CD4-positive, alpha-beta T cell treated with Interleukin-10 for 1 hour (primary cell): Measurements from ENCODE around the gene UNC80.

ENCODE experiments used
- DNase-seq: peaks from one replicate; pipeline ENCODE4 v3.0.0-alpha.2; 2020

The UNC80 gene

GRCh38 chr2:209817844-209818271 lies 46.2 kb downstream of the UNC80 start:
- no peak for DNase-seq

DNA sequence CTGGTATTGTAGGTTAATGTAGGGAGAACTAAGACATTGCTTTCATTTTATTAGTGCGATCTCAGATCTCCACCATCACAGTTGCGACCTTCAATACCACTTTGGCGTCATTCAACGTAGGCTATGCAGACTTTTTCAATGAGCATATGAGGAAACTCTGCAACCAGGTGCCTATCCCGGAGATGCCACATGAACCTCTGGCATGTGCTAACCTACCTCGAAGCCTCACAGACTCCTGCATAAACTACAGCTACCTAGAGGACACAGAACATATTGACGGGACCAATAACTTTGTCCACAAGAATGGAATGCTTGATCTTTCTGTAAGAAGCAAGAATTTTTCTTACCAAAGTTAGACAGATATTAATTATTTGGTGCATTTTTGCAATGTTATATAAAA lies 47.3 kb downstream of the UNC80 start:
- no peak for DNase-seq

DNA sequence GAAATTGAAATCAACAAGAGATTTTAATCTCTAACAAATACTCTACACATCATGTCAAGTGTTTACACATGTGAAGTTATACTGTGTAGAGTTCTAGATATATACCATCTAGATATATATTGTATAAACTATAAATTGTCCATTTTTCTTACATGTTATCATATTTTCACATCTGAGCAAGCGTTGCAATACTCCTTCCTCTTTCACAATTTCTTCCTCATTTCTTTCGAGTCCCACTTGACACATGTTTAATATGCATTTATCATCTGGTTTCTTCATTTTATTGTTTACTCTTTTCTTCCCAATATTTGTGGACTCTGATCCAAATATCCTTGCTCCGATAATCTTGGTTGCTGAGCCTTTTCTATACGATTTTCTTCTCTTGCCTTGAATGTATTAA lies 50.2 kb downstream of the UNC80 start:
- DNase-seq: no peak

- no peak for DNase-seq
Measured at GRCh38 chr2:209823484-209823883, 51.9 kb downstream of the UNC80 start.

DNA sequence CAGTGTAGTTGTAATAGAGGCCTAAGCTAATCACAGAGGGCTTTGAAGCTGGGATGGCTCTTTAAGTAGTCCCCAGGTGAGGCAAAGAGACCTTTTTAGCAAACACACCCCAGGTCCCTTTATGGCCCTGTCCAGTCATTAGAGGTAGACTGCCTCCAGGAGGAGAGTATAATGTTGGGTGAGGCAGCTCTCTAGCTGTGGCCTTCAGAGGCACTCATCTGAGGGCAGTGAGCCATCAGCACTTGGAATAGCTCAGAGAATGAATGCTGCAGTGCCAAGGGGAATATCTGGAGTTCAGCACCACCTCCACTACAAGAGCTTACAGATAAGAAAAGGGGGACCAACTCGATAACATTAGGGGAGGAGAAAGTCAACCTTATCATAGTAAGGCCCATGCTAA lies 52.8 kb downstream of the UNC80 start:
- DNase-seq: no peak

GRCh38 chr2:209830722-209831465 lies 59.3 kb downstream of the UNC80 start:
- no peak for DNase-seq

DNA sequence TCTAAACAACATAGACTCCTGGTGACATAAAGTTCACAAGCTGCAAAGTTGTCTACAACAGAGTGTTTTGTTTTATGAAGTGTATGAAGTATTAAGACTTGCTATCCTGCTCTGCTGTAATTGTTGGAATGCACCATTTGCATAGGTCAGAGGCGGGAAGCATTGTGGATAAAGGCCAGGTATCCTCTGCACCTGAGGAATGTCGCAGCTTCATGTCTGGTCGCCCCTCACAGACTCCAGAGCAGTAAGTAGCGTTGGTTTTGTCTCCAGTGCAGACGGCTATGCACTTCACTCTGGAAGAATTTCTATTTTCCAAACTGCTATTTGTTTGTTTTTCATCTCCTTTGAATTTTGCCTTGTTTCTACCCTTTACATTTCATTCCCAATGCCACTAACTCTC lies 63.1 kb downstream of the UNC80 start:
- DNase-seq: no peak

- DNase-seq: no peak
Measured at GRCh38 chr2:209840434-209840833, 68.8 kb downstream of the UNC80 start.

DNA sequence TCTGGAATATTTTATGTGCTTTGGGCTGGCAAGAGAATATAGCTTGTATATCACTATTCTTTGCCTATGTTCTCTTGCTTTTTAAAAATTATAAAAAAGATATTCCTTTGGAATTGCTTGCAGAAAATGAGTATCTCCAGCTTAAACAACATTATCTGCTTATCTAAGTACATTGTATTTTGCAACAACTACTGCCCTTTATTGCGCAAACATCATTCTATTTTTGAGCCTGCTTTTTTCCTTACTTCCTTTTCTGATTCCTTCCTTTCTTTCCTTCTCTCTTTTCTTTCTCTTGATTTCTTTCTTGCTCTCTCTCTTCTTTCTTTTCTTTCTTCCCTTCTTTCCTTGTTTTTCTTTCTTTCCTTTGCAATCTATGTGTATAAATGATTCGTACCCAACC lies 74.0 kb downstream of the UNC80 start:
- no peak for DNase-seq

DNA sequence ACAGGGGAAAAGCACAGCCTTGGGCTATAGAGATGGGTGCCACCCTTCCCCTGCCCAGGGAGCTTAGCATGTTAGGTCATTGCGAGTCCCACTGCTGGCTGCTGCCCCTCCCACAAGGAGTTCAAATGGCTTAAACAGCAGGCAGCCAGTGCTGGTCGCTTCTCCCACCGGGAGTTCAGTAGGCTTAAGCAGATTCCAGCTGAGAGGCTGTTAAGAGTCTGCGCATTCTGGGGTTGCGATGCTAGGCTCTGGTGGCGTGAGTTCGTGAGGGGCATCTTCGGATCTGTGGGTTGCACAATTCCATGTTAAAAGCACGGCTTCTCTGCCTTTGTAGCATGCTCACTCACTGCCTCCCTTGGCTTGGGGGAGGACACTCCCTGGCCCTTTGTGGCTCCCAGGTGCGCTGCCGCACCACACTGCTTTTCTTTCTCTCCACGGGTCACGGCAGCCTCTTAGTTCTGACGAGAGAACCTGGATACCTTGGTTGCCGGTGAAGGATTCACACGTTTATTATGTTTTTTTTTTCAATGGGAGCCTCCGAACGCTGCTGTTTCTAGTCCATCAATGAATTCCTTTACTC lies 93.2 kb downstream of the UNC80 start:
- no peak for DNase-seq

GRCh38 chr2:209868271-209868994 lies 96.8 kb downstream of the UNC80 start:
- DNase-seq: no peak

DNA sequence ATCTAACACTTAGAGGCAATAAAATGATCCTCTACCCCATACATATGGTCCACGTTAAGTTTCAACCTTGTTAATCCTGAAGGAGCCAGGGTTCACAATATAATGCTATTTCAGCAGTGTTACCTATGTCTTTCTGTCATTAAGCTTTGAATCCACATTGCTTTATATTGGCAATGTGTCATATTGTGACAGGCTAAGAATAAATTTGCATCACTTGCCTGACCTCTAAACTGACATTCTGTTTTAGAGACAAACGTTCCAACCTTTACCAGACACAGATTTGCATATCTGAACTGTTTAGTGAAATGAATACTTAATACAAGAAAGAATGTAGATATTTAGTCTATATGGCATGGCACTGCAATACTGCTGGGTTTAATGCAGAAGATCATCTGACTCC lies 98.4 kb downstream of the UNC80 start:
- DNase-seq: no peak

DNA sequence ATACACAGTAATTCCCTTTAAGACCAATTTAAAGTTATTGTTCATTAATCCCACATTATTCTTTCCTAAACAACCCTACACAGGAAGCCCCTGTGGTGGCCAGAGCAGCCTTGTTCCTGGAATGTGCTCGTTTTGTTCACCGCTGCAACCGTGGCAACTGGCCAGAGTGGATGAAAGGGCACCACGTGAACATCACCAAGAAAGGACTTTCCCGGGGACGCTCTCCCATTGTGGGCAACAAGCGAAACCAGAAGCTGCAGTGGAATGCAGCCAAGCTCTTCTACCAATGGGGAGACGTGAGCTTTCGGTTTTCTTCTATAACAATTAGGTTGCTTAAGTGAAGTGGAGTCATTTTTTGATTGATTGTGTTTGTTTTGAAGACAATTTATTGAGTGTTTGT lies 101.0 kb downstream of the UNC80 start:
- DNase-seq: no peak

DNA sequence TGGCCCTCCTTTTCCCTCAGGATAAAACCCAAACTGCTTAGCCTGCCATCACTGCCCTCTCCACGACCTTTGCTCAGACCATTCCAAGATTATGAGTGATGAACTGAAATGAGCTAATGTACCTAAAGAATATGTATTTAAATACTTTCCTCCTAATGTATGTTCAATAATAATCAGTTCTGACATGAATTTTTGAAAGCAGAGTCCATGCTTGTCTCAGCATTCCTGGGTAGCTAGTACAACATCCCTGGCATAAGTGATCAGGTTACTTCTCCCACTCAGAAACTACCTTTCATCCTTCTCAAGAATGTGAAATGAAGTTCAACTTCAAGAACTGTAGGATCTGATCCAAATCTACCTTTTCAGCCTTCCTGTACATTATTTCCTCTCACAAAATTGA lies 103.6 kb downstream of the UNC80 start:
- no peak for DNase-seq

- no peak for DNase-seq
Measured at GRCh38 chr2:209876211-209876610, 104.6 kb downstream of the UNC80 start.

- no peak for DNase-seq
Measured at GRCh38 chr2:209878701-209879100, 107.1 kb downstream of the UNC80 start.

DNA sequence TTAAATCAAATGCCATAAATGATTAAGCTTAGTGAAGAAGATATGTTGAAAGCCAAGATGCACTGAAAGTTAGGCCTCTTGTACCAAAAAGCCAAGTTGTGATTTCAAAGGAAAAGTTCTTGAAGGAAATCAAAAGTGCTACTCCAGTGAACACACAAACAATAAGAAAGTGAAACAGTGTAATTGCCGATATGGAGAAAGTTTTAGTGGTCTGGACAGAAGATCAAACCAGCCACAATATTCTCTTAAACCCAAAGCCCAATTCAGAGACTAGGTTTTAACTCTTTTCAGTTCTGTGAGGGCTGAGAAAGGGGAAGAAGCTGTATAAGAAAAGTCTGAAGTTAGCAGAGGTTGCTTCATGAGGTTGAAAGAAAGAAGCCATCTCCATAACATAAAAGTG lies 129.0 kb downstream of the UNC80 start:
- no peak for DNase-seq

DNA sequence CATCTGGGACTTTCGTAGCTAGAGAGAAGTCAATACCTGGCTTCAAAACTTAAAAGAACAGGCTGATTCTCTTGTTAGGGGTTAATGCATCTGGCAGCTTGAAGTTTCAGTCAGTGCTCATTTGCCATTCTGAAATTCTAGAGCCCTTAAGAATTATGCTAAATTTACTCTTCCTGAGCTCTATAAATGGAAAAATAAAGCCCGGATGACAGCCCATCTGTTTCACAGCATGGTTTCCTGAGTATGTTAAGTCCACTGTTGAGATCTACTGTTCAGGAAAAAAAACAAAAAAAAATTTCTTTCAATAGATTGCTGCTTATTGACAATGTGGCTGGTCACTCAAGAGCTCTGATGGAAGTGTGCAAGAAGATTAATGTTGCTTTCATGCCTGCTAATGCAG lies 129.5 kb downstream of the UNC80 start:
- DNase-seq: no peak

DNA sequence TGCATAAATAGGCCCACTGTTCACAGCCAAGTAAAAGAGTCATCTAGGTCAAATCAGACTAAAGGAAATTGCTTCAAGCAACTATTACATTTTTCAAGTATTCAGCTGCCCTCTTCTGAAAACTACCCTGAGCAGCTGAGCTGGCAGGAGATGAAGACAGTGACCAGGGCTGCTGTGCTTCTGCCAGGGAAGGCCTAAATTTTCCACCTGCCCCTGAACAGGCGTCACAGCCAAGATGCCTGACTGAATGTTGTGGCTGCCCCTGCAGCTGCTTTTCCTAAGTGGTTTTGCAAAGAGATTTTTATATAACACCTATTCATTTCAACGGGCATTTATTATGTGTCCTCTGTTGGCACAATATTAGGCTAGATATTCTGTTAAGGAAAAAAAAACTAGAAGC lies 134.1 kb downstream of the UNC80 start:
- DNase-seq: no peak

- DNase-seq: no peak
Measured at GRCh38 chr2:209907746-209908145, 136.1 kb downstream of the UNC80 start.

GRCh38 chr2:209908511-209908910 lies 136.9 kb downstream of the UNC80 start:
- no peak for DNase-seq

GRCh38 chr2:209911486-209911885 lies 139.9 kb downstream of the UNC80 start:
- DNase-seq: no peak

DNA sequence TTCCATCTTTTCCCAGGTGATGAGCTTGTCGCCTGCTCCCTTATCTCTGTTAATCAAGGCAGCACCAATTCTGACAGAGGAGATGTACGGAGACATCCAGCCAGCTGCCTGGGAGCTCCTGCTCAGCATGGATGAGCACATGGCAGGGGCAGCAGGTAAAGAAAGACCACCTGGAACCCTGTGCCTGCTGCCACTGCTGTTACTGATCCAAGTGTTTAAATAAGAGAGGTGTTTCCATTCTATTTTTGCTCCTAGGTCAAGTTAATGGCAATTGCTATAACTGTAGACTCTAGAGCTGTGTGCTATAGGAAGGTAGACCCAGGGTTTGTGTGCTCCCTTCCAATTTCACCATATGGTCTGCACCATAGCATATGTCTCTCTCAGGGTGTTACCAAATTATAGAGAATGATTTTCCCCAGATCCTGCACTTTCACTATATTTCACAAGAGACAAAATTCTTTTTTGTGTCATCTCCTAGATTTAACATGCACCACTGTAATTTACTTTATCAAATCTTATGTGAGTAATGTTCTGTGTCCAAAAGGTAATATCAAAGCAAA lies 142.2 kb downstream of the UNC80 start:
- DNase-seq: no peak

- no peak for DNase-seq
Measured at GRCh38 chr2:209917154-209917771, 145.6 kb downstream of the UNC80 start.
